NCI-H524 treated with DMSO at 0.1 percent for 48 hours (cell line): ENCODE results near the gene NDUFB4.
A peak's percentile ranks its signal among the peaks of the same experiment; 100 is the strongest.
"Not testable (repeated sequence)": the region's sequence is repeated elsewhere in the genome, so short reads cannot be mapped to it uniquely, and the experiment has no call there.

ENCODE experiments used
- DNase-seq: peaks from one replicate; lab custom pipeline; 2025; lab: John Stamatoyannopoulos, UW

NDUFB4 gene

DNA sequence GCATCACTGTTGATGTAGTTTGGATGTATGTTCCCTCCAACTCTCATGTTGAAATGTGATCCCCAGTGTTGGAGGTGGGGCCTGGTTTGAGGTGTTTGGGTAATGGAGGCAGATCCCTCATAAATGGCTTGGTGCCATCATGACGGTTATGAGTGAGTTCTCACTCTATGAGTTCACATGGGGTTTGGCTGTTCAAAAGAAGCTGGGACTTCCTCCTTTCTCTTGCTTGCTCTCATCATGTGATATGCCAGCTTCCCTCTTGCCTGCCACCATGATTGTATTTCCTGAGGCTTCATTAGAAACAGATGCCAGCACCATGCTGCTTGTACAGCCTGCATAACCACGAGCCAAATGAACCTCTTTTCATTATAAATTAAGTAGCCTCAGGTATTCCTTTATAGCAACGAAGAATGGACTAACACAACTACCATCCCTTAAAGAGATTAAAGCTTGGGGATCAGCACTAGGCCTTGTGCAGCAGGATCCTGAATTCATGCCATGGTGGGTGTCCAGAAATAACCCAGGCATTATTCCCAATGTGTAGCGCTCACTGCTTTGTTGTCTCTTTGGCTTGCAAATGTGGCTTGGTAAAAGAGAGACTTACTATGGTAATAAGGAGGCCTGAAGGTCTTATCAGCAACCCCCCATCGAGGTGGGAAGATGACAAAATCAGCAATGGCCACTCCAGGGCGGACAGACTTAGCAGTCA lies 41.9 kb downstream of the NDUFB4 start:
- DNase-seq, result no peak

GRCh38 chr3:120638820-120639219 lies 42.7 kb downstream of the NDUFB4 start:
- not testable (repeated sequence) for DNase-seq

DNA sequence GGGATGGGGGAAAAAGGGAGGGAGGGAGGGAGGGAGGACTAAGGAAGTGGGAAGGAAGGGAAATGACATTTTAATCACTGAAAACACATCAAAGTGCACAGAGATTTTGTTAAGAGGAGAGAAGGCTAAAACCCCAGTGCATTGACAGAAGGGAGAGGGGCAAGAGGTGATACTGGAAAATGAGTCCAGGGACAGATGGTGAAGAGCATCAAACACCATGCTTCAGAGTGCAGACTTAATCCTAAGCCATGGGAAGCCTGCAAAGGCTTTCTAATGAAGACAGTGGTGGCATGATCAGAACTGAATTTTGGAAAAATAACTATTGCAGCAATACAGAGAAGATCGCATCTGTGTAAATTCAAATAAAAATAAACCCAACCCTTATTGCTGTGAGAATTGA lies 44.1 kb downstream of the NDUFB4 start:
- peak; percentile 92 for DNase-seq

- DNase-seq, result no peak
Measured at GRCh38 chr3:120641696-120642246, 45.6 kb downstream of the NDUFB4 start.

GRCh38 chr3:120642368-120642948 lies 46.3 kb downstream of the NDUFB4 start:
- no peak for DNase-seq

GRCh38 chr3:120645083-120645845 lies 49.1 kb downstream of the NDUFB4 start:
- DNase-seq, result no peak

DNA sequence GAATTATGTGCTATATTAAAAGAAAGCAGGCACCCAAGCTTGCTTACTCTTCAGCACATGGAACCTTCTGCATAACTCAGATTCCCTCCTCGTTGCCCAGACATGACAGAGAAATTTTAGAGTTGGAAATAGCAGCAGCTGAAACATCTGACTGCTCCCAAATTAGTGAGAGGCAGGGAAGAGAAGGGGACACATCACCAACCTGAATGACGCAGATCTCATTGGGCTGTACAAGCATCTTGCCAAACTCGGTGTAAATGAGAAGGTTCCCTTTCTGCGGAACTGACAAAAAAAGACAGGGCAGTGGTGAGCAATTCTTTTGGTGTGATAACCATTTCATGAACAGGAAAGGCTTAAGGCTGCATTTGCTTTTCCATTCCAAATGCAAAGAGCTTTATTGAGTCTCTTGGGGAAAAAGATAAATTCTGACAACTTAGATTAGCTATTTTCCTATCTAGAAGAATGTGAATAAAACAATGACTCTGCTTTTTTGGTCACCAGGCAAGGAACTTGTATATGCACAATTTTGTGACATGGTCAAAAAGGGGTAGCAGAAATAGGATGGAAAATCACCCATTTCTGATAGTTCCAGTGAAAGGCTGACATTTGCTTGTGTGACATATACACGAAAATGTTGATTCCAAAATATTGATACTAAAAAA lies 50.8 kb downstream of the NDUFB4 start:
- DNase-seq, result no peak

DNA sequence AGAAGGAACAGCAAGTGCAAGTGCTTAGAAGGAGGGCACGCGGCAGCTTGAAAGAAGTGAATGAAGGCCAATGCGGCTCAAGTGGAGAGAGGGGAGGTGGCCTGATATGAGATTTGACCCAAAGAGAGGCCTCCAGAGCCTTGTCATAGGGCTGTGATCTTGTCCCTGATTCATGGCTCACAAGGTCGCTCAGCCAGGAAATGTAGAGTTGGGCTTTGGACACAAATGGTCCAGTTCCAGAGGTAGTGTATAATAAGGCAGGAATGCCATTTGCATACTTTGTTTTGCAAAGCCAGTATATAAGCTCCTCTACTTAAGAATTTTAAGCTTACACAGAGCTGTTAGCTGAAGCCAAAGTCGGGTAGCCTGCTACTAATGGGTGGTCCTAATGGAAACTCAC lies 52.2 kb downstream of the NDUFB4 start:
- DNase-seq, result no peak

DNA sequence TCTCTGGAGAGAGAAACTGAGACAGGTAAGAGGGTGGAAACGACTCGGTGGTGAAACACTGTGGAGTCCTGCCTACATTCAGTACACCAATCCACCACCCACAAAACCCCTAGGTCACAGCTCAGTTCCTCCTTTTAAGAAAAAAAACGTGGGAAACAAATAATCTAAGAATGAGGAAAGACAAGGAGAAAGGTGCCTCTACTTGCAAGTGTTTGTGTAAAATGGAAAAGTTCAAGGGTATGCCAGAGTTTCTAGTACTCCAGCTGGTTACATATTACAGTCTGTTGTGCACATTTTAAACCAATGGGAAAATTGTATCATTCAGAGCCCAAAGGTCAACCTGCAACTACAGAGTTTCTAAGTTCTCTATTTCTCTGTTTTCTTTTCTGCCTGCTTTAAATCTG lies 53.7 kb downstream of the NDUFB4 start:
- no peak for DNase-seq

DNA sequence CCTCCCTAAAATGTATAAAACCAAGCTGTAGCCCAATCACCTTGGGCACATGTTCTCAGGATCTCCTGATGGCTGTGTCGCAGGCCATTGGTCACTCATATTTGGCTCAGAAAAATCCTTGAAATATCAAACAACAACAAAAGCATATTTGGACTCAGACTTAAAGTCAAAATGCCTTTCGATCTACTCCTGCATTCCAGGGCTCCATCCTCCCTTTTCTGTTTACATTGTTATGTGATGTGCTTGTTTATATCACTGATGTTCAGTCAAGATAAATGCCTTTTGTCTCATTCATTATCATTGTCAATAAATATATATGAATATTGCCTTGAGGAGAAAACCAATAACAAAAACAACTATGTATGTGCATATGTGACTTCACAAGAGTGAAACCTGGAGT lies 54.2 kb downstream of the NDUFB4 start:
- DNase-seq, result no peak
